ENCODE measurements around the gene PRAF2. TPM values are rescaled to one million over a fixed set of nuclear protein-coding genes. Genes with fewer than 3 reads are reported as not detected.

PRAF2 gene
- total and polyA plus RNA-seq, 9 of the 15 experiments (the other 6 are each of a cell fraction or from before 2014, with no cell fraction given) = 0.24 to 5.7 (median 2.0) TPM

- no peak for TF ChIP-seq ARID3B (CRISPR knock-in tag; IDR thresholded peaks at IDR 0.05; ENCODE audit: borderline replicate concordance)
These were observed 6.3 kb downstream of the PRAF2 start (continued) for GRCh38 chrX:49067285-49068120.

GRCh38 chrX:49066690-49067089, 7.1 kb downstream of the PRAF2 start:
- in situ Hi-C loops (cut with MboI) (no loop called here), intact Hi-C loops (cut with micrococcal nuclease) (no loop called here)
- Histone ChIP-seq H4K20me1 (replicated peaks; ENCODE audit: control insufficient read depth, insufficient read depth, low read length) (no peaks in the 10 kb centered on the region), H2AFZ (ENCODE audit: low read depth, low read length) (no peak overlapping the region), H3K9me3 (replicated peaks; ENCODE audit: control insufficient read depth, insufficient read depth, low read depth, low read length) (no peaks in the 10 kb centered on the region), H3K27ac (ENCODE audit: extremely low read depth, low read depth, low read length) (no peak overlapping the region), H3K79me2 (ENCODE audit: control insufficient read depth, insufficient read depth, low read length) (no peaks in the 10 kb centered on the region), H3K36me3 (ENCODE audit: control insufficient read depth, insufficient read depth, low read length) (no peaks in the 10 kb centered on the region), H3K9ac (ENCODE audit: insufficient read depth in 1 of 2, low read depth in 2 of 2, low read length in 2 of 2) (no peak overlapping the region), H3K9me1 (ENCODE audit: control insufficient read depth, insufficient read depth, low read length) (no peaks in the 10 kb centered on the region), H3K27me3 (ENCODE audit: control insufficient read depth in 2 of 2, insufficient read depth in 2 of 2, low read length in 2 of 2) (no peaks in the 10 kb centered on the region), H3K4me2 (ENCODE audit: insufficient read depth, low read length) (no peak overlapping the region), H3K4me3 (no peak overlapping the region), H3K4me1 (replicated peaks in 1 of 2; ENCODE audit: control insufficient read depth in 2 of 2, insufficient read depth in 2 of 2, low read length in 2 of 2) (peaks cover 0 to 30% of the 10 kb centered on the region in 2 experiments; a peak in 3 of 5 replicates)
- BruUV-seq (replicated peaks) = no TSS peak
- WGBS (ENCODE audit: insufficient coverage, low coverage, missing lambda C conversion rate) = 75% methylated on average over 8 of the region's 9 CpGs
- CTCF ChIA-PET (ENCODE audit: low intra/inter-chr PET ratio) = no interaction called here
- FAIRE-seq (no peak), ATAC-seq (no peak), DNase-seq (ENCODE audit: extremely low read depth in 1 of 4, low spot score in 3 of 4) (no peak)
- POLR2A ChIA-PET = interaction anchor here (1.2 kb wide), 1 partner anchor 11 kb away, joined by 4 read pairs; no protein-coding TSS in a partner anchor
- TF ChIP-seq PREB (CRISPR knock-in tag; IDR thresholded peaks at IDR 0.05) (no peak), JUN (IDR thresholded peaks at IDR 0.05; ENCODE audit: borderline replicate concordance, low read depth, low read length) (no peak), JUN (CRISPR knock-in tag; IDR thresholded peaks at IDR 0.05; ENCODE audit: borderline replicate concordance) (no peak), CSDE1 (IDR thresholded peaks at IDR 0.05) (no peak), KLF6 (CRISPR knock-in tag; IDR thresholded peaks at IDR 0.05; ENCODE audit: borderline replicate concordance) (no peak), REST (IDR thresholded peaks at IDR 0.05; ENCODE audit: borderline replicate concordance) (no peak), REST (CRISPR knock-in tag; IDR thresholded peaks at IDR 0.05; ENCODE audit: low read depth) (no peak), LCOR (CRISPR knock-in tag; IDR thresholded peaks at IDR 0.05) (no peak)
